Activated T-cell treated with anti-CD3 and anti-CD28 coated beads for 48 hours (primary cell): ENCODE measurements around the gene SAP30BP.

Experiments used
- DNase-seq: peaks from one replicate; pipeline ENCODE4 v3.0.0-alpha.2; 2020; ENCODE audit warnings: low read depth

Gene SAP30BP

DNA sequence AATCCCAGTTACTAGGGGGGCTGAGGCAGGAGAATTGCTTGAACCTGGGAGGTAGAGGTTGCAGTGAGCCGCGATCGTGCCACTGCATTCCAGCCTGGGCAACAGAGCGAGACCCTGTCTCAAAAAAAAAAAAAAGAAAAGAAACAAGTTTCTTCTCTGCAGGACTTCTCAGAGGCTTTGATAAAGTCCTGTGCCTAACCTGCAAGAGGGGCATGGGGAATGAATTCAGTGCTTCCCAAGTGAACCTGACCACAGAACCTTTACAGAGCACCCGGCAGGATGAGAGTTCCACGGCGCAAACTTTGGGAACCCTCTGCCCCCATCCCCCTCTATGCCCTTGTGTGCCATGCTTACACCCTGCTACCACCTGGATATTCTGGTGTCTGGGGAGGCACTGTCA is 72.0 kb downstream of the SAP30BP start:
- DNase-seq, result no peak

- no peak for DNase-seq
Observed at GRCh38 chr17:75739801-75740200, 72.7 kb downstream of the SAP30BP start.

- no peak for DNase-seq
Observed at GRCh38 chr17:75740215-75740614, 73.1 kb downstream of the SAP30BP start.

DNA sequence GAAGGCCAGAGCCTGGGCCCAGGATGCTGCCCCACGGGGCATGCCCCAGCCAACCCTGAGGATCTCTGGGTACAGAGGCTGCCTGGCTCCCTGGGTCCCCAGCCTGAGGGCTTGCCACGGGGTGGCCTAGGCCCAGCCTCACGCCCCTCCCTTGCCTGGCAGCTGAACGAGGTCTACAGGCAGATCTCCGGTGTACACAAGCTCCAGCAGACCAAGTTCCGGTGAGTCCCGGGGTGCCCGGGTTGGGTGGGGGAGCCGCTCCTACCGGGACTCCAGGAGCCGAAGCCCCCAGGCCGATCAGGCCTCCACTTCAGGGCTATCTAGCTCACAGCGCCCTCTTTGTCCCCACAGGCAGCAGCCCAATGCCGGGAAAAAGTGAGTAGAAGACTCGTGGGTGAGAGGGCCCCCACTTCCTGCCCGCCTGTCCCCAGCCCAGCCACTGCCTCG is 73.5 kb downstream of the SAP30BP start:
- no peak for DNase-seq

- DNase-seq, result no peak
Observed at GRCh38 chr17:75742337-75742736, 75.2 kb downstream of the SAP30BP start.

DNA sequence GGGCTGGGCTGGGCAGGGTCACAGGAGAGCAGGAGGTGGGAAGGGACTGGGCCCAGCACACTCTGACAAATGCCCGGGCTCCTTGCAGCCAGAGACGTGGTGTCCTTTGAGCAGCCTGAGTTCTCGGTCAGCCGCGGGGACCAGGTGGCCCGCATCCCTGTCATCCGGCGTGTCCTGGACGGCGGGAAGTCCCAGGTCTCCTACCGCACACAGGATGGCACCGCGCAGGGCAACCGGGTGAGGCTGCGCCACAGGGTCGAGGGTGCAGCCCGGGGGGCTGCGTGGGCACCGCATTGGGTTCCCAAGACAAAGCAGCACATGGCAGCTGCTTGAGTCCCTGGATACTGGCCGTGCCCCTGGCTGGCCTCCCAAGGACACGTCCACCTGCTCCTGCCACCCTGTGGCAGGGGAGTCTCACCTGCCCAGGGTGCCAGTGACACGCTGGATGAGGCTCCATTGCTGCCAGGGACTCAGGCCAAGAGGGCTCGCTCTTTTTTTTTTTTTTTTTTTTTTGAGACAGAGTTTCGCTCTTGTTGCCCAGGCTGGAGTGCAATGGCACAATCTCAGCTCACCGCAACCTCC is 76.6 kb downstream of the SAP30BP start:
- DNase-seq, result no peak

GRCh38 chr17:75748706-75749105 is 81.6 kb downstream of the SAP30BP start:
- DNase-seq, result no peak

DNA sequence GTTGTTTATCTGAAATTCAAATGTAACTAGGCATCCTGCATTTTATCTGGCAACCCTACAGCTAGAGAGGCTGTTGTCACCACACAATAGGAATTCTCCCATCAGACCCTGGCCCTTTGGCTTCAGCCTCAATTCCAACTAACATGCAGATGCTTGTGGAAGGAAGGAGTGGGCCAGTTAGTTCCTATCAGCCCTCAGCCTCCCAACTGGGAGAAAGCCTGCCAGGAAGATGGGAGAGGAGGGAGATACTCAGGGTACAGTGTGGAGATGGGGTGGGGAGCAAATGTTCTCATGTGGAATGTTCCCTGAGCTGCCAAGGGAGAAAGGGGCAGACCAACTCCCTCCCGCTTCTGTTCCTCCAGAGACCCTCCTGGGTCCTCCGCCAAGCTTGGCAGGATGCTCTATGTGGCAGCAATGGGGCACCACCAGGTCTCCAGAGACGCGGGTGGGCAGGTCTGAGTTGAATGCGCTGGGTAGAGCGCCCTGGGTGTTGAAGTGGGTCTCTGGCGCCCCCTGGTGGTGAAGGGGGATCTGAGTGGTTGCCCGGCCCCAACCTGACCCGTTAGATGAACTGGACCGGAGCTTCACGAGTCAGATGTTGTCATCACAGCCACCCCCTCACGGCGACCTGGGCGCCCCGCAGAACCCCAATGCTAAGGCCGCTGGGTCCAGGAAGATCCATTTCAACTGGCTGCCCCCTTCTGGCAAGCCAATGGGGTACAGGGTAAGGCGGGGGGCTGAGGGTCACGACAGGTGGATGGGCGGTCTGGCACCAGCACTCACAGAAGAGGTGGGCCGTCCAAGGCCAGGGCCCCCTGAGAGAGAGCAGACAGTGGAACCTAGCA is 82.6 kb downstream of the SAP30BP start:
- peak; percentile 82 for DNase-seq

DNA sequence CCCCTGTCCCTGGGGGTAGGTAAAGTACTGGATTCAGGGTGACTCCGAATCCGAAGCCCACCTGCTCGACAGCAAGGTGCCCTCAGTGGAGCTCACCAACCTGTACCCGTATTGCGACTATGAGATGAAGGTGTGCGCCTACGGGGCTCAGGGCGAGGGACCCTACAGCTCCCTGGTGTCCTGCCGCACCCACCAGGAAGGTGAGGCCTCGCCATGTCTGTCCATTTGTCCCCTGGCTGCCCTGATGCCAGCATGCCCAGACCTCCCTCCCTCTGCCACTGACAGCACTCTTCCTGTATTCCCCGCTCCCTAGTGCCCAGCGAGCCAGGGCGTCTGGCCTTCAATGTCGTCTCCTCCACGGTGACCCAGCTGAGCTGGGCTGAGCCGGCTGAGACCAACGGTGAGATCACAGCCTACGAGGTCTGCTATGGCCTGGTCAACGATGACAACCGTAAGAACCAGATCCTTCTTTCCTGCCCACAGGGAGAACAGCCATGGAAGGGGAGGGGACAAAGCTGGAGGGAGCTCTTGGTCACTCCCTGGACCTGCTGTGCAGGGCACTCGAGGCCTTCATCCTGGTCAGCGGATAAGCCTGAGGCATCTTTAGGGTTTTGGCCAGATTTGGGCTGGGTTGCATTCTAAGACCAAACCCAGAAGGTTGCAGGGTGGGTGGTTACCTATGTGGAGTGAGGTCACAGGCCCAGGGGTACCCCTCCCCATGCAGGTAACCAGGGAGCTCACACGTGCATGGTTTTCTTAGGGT is 83.7 kb downstream of the SAP30BP start:
- no peak for DNase-seq

GRCh38 chr17:75751676-75752404 is 84.7 kb downstream of the SAP30BP start:
- no peak for DNase-seq

- no peak for DNase-seq
Observed at GRCh38 chr17:75752405-75752709, 85.2 kb downstream of the SAP30BP start.

DNA sequence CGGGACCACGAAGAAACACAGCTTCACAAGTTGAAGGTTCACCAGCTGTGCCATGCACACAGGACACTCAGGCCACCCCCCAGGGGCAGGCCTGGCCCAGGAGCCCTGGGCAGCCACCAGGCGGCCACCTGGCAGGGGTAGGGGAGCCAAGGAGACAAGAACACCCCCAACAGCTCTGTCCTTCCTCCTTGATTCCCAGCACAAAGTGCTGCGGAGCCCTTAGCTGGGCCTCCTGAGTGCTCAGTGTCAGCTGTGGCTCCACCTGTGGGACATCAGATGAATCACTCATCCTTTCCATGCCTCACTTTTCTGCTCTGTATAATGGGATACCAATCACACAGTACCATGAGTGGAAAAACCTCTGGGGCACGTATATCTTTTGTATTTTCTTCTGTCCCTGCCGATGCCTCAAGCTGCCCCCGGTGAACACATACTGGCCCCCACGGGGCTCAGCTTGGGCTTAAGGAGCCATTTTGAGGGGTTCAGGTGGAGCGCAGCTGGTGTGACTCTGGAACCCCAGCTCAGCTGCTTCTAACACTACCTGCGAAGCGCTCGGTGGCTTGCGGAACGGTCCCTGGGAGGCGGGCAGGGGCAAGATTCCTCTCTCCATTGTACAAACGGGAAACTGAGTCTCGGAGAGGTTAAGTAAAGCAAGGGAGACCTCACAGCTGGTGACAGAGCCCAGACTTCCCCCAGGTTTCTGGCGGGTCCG is 85.8 kb downstream of the SAP30BP start:
- no peak for DNase-seq

GRCh38 chr17:75753514-75754377 is 86.6 kb downstream of the SAP30BP start:
- peak; percentile 76 for DNase-seq

- DNase-seq, result no peak
Observed at GRCh38 chr17:75754378-75755204, 87.5 kb downstream of the SAP30BP start.

- DNase-seq, result no peak
Observed at GRCh38 chr17:75755205-75755901, 88.2 kb downstream of the SAP30BP start.

GRCh38 chr17:75755990-75756389 is 88.9 kb downstream of the SAP30BP start:
- no peak for DNase-seq

- no peak for DNase-seq
Observed at GRCh38 chr17:75756451-75757085, 89.4 kb downstream of the SAP30BP start.

DNA sequence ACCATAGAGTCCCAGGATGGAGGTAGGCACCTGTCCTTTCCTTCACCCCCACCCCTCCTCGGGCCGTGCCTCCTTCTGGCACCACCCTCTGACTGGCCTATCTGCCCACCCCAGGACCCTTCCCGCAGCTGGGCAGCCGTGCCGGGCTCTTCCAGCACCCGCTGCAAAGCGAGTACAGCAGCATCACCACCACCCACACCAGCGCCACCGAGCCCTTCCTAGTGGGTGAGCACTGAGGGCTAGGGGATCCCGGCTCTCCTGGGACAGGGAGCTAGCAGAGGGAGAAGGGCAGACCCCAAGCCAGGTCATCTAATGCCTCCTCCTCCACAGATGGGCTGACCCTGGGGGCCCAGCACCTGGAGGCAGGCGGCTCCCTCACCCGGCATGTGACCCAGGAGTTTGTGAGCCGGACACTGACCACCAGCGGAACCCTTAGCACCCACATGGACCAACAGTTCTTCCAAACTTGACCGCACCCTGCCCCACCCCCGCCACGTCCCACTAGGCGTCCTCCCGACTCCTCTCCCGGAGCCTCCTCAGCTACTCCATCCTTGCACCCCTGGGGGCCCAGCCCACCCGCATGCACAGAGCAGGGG is 90.0 kb downstream of the SAP30BP start:
- DNase-seq, result no peak
